IMR-90 (cell line): ENCODE results near the gene TIMM44. TPM values are rescaled to one million over a fixed set of nuclear protein-coding genes. Genes with fewer than 3 reads are reported as not detected.

ENCODE experiments used
- ATAC-seq: fragments of 200-7000 bp; cut with Tn5 transposase; 2 replicates; pipeline ENCODE4 v1.9.1; 2020; ENCODE audit warnings: low read depth, mild to moderate bottlenecking, moderate library complexity
- BruUV-seq: library from RNA; stranded (reverse); fragments of 400-500 nt; replicated peaks from 2 replicates; lab custom pipeline; 2021; lab: Mats Ljungman, UMichigan
- CTCF ChIA-PET: fragments of 300-600 bp; formaldehyde crosslinking; extraction: SDS; loops from one replicate; lab custom pipeline; 2021; ENCODE audit warnings: antibody characterized with exemption; lab: Yijun Ruan, JAX
- POLR2A ChIA-PET: fragments of 300-600 bp; sonication (Branson Sonifier 250); formaldehyde crosslinking; loops from one replicate; lab custom pipeline; 2022; ENCODE audit warnings: antibody characterized with exemption; ENCODE audit not compliant: unreplicated experiment; lab: Charles Lee
- DNase-seq: peaks from one replicate; pipeline ENCODE4 v3.0.0; 2013
- H2AFZ ChIP-seq: replicated peaks from 2 replicates; pipeline ENCODE3; 2013; ENCODE audit warnings: low read length, mild to moderate bottlenecking; ENCODE audit not compliant: poor library complexity
- H2AK5ac ChIP-seq: 2 replicates; pipeline ENCODE4 v1.6.1; 2013; ENCODE audit warnings: low read depth, low read length, inconsistent platforms
- H2AK9ac ChIP-seq: replicated peaks from 2 replicates; pipeline ENCODE3; 2013; ENCODE audit warnings: mild to moderate bottlenecking, low read depth, low read length, moderate library complexity; ENCODE audit not compliant: poor library complexity
- H2BK120ac ChIP-seq: 2 replicates; pipeline ENCODE4 v1.6.1; 2013; ENCODE audit warnings: low read depth, low read length, inconsistent platforms
- H2BK15ac ChIP-seq: 3 replicates; pipeline ENCODE4 v1.6.1; 2013; ENCODE audit warnings: low read depth, low read length, inconsistent platforms
- H2BK20ac ChIP-seq: 2 replicates; pipeline ENCODE4 v1.6.1; 2013; ENCODE audit warnings: low read depth, mild to moderate bottlenecking, inconsistent platforms, low read length, moderate library complexity
- H2BK5ac ChIP-seq: 2 replicates; pipeline ENCODE4 v1.6.1; 2013; ENCODE audit warnings: mild to moderate bottlenecking, low read depth, low read length, inconsistent platforms; ENCODE audit not compliant: poor library complexity, severe bottlenecking
- H3K14ac ChIP-seq: replicated peaks from 2 replicates; pipeline ENCODE4 v1.6.1; 2013; ENCODE audit warnings: low read depth, low read length, inconsistent platforms
- H3K18ac ChIP-seq: 2 replicates; pipeline ENCODE4 v1.6.1; 2013; ENCODE audit warnings: low read depth, low read length, control low read depth
- H3K23ac ChIP-seq: 2 replicates; pipeline ENCODE4 v1.6.1; 2013; ENCODE audit warnings: low read depth, low read length, inconsistent platforms
- H3K27ac ChIP-seq: 2 replicates; pipeline ENCODE4 v1.5.1; 2013; ENCODE audit warnings: mild to moderate bottlenecking, control low read depth, low read length; ENCODE audit not compliant: insufficient read depth
- H3K27me3 ChIP-seq: 2 replicates; pipeline ENCODE4 v1.6.1; 2013; ENCODE audit warnings: low read length; ENCODE audit not compliant: control insufficient read depth, insufficient read depth
- H3K36me3 ChIP-seq: 2 replicates; pipeline ENCODE4 v1.6.1; 2013; ENCODE audit warnings: low read length, mixed read lengths; ENCODE audit not compliant: control insufficient read depth, insufficient read depth
- H3K4ac ChIP-seq: 2 replicates; pipeline ENCODE4 v1.6.1; 2013; ENCODE audit warnings: low read depth, low read length, inconsistent platforms
- H3K4me1 ChIP-seq: 2 replicates; pipeline ENCODE4 v1.6.1; 2013; ENCODE audit warnings: low read length, mixed read lengths; ENCODE audit not compliant: control insufficient read depth, insufficient read depth
- H3K4me2 ChIP-seq: 2 replicates; pipeline ENCODE4 v1.6.1; 2013; ENCODE audit warnings: low read depth, mild to moderate bottlenecking, control low read depth, low read length, moderate library complexity
- H3K4me3 ChIP-seq: 2 replicates; pipeline ENCODE4 v1.5.1; 2013; ENCODE audit warnings: low read depth, mild to moderate bottlenecking, control low read depth, low read length, moderate library complexity; ENCODE audit not compliant: insufficient read depth
- H3K56ac ChIP-seq: 2 replicates; pipeline ENCODE4 v1.6.1; 2013; ENCODE audit warnings: low read length, inconsistent platforms; ENCODE audit not compliant: insufficient read depth; ENCODE audit errors: extremely low read depth
- H3K79me1 ChIP-seq, 2 experiments: 2 replicates each; pipeline ENCODE4 v1.6.1; 2013; ENCODE audit warnings: low read length in 2 of 2, inconsistent platforms in 1 of 2, low read depth in 1 of 2
- H3K9ac ChIP-seq: 2 replicates; pipeline ENCODE4 v1.6.1; 2013; ENCODE audit warnings: low read depth, low read length, control low read depth
- H3K9me1 ChIP-seq: 2 replicates; pipeline ENCODE4 v1.6.1; 2013; ENCODE audit warnings: low read length, inconsistent platforms; ENCODE audit not compliant: insufficient read depth
- H3K9me3 ChIP-seq: 2 replicates; pipeline ENCODE4 v1.6.1; 2013; ENCODE audit warnings: low read length; ENCODE audit not compliant: control insufficient read depth, insufficient read depth
- H4K20me1 ChIP-seq: 2 replicates; pipeline ENCODE4 v1.6.1; 2013; ENCODE audit warnings: low read length, inconsistent platforms; ENCODE audit not compliant: insufficient read depth
- H4K5ac ChIP-seq: 2 replicates; pipeline ENCODE4 v1.6.1; 2013; ENCODE audit warnings: mild to moderate bottlenecking, low read depth, low read length, control low read depth
- H4K8ac ChIP-seq, 2 experiments: 2 replicates each; pipeline ENCODE4 v1.6.1; 2013; ENCODE audit warnings: low read depth in 2 of 2, low read length in 2 of 2, control low read depth in 1 of 2, inconsistent platforms in 1 of 2
- H4K91ac ChIP-seq: 2 replicates; pipeline ENCODE4 v1.6.1; 2013; ENCODE audit warnings: low read depth, low read length, inconsistent platforms; ENCODE audit not compliant: insufficient read depth
- CTCF ChIP-seq: conservative IDR thresholded peaks from 2 replicates; pipeline ENCODE4 v1.5.1; 2012; ENCODE audit warnings: mild to moderate bottlenecking, low read depth, low read length, improper control_type of control experiment
- MAZ ChIP-seq: IDR thresholded peaks from 2 replicates; pipeline ENCODE4 v1.6.1; 2012; ENCODE audit warnings: low read depth, mild to moderate bottlenecking, low read length, improper control_type of control experiment, moderate library complexity, borderline replicate concordance
- MXI1 ChIP-seq: IDR thresholded peaks from 2 replicates; pipeline ENCODE4 v1.6.1; 2012; ENCODE audit warnings: low read depth, mild to moderate bottlenecking, low read length, moderate library complexity, borderline replicate concordance
- POLR2A ChIP-seq: IDR thresholded peaks from 2 replicates; pipeline ENCODE4 v1.6.1; 2012; ENCODE audit warnings: mild to moderate bottlenecking, low read depth, low read length
- WGBS, 2 experiments: methylation state at CpG; one replicate each; pipeline versions ENCODE4 v1.1.5 to v1.1.7; 2013; ENCODE audit warnings: missing lambda C conversion rate in 2 of 2; ENCODE audit not compliant: insufficient read length in 1 of 2; ENCODE audit errors: extremely low coverage in 2 of 2; 5-methylcytosine and 5-hydroxymethylcytosine counted together
- dilution Hi-C: fragments of 300-500 bp; cut with HindIII; formaldehyde crosslinking; loops from one replicate; pipeline ENCODE4 v1.14.3; 2018; ENCODE audit warnings: low sequenced_read_pairs; ENCODE audit not compliant: unreplicated experiment
- in situ Hi-C: fragments of 300-500 bp; cut with MboI; formaldehyde crosslinking; loops from 3 replicates; pipeline ENCODE4 v1.14.3; 2019; ENCODE audit warnings: low sequenced_read_pairs, inconsistent platforms, mixed read lengths
- intact Hi-C: fragments of 100-400 bp; cut with micrococcal nuclease; formaldehyde crosslinking; loops from 2 replicates; pipeline ENCODE4 v1.10.0; 2022
- polyA plus RNA-seq, 3 experiments: library from polyadenylated mRNA; depleted of rRNA; stranded (reverse); fragments of >200 nt; gene quantifications; 2 replicates each; pipeline ENCODE4 v1.2.3, GENCODE V29; 2012; ENCODE audit warnings: low replicate concordance in 1 of 3
- total RNA-seq: library from RNA; depleted of rRNA; stranded (reverse); fragments of >200 nt; gene quantifications from 2 replicates; pipeline ENCODE4 v1.2.3, GENCODE V29; 2012

Gene TIMM44
- total and polyA plus RNA-seq, 2 of the 4 experiments (the other 2 are of a cell fraction): 37.6 to 52.3 TPM

- CTCF ChIA-PET: interaction anchor here (1.0 to 1.7 kb wide), 4 partner anchors 9 to 26 kb away, joined by 3 to 6 read pairs (median 5); partner anchors contain the start of gene MAP2K7
These were observed 22.8 kb downstream of the TIMM44 start for GRCh38 chr19:7920519-7921301.

More at GRCh38 chr19:7920519-7921301, 22.8 kb downstream of the TIMM44 start:
- in situ Hi-C loops: no loop called here
- DNase-seq (peak; percentile 94), ATAC-seq (peak; percentile 75)
- Histone ChIP-seq H2AFZ (peak overlapping the region; percentile 100), H2BK20ac (no peak overlapping the region), H4K8ac (peak overlapping the region; percentile 1 to 94; a peak in 2 of 4 replicates), H3K18ac (peak overlapping the region; percentile 29; the same call in 1 of the 2 replicates), H4K91ac (peak overlapping the region; percentile 82), H3K4me3 (peak overlapping the region; percentile 92), H3K23ac (peak overlapping the region; percentile 98), H3K4me1 (peaks cover 20% of the 10 kb centered on the region), H3K36me3 (peaks cover 7% of the 10 kb centered on the region; the same call in 1 of the 2 replicates), H3K9me3 (no peaks in the 10 kb centered on the region), H2AK9ac (peak overlapping the region; percentile 99), H2BK5ac (peak overlapping the region; percentile 91), H4K20me1 (peaks cover 11% of the 10 kb centered on the region), H2BK15ac (no peak overlapping the region), H3K9me1 (peaks cover 9% of the 10 kb centered on the region), H3K27ac (peak overlapping the region; percentile 84), H2BK120ac (no peak overlapping the region; the same call in 1 of the 2 replicates), H3K4ac (peak overlapping the region; percentile 97), H3K4me2 (peak overlapping the region; percentile 93), H3K56ac (peak overlapping the region; percentile 43; the same call in 1 of the 2 replicates), H3K9ac (peak overlapping the region; percentile 80), H3K27me3 (peaks cover 6% of the 10 kb centered on the region), H4K5ac (peak overlapping the region; percentile 68; the same call in 1 of the 2 replicates), H3K14ac (peak overlapping the region; percentile 99), H3K79me1 (peaks cover 0 to 19% of the 10 kb centered on the region in 2 experiments; a peak in 2 of 4 replicates), H2AK5ac (peak overlapping the region; percentile 95)
- intact Hi-C loops: no loop called here
- BruUV-seq: no TSS peak
- POLR2A ChIA-PET: interaction anchor here (0.5 to 1.7 kb wide), 4 partner anchors 12 to 1914 kb away, joined by 3 to 18 read pairs (median 4); partner anchors contain the start of genes MAP2K7 and PIN1
- dilution Hi-C loops: no loop called here
- 1% methylated on average over 22 of the region's 62 CpGs; no CpG with 5 or more reads in 1 of the 2 experiments for WGBS, 2 experiments
- TF ChIP-seq MXI1 (0 out of 2 replicates have a peak, but pooled peaks have one; percentile 15), CTCF (no peak), POLR2A (peak; percentile 51; the same call in 1 of the 2 replicates), MAZ (peak; percentile 25; the same call in 1 of the 2 replicates)
